Mesendoderm (in vitro differentiated cells): Measurements from ENCODE around the gene BDH2.
A peak's percentile ranks its signal among the peaks of the same experiment; 100 is the strongest.

Experiments
- DNase-seq: peaks from one replicate; pipeline ENCODE4 v3.0.0; 2013
- H2AK5ac ChIP-seq: 2 replicates; pipeline ENCODE4 v1.6.1; 2013; ENCODE audit warnings: low read length, inconsistent platforms
- H2BK120ac ChIP-seq: 2 replicates; pipeline ENCODE4 v1.6.1; 2013; ENCODE audit warnings: low read depth, mild to moderate bottlenecking, low read length, moderate library complexity, mixed read lengths
- H2BK15ac ChIP-seq: replicated peaks from 2 replicates; pipeline ENCODE4 v1.6.1; 2013; ENCODE audit warnings: low read depth, mild to moderate bottlenecking, moderate library complexity
- H2BK5ac ChIP-seq: 2 replicates; pipeline ENCODE4 v1.6.1; 2013; ENCODE audit warnings: low read length, inconsistent platforms
- H3K18ac ChIP-seq: 2 replicates; pipeline ENCODE4 v1.6.1; 2013; ENCODE audit warnings: mild to moderate bottlenecking, low read length, mixed read lengths
- H3K23ac ChIP-seq: one replicate; pipeline ENCODE4 v1.6.1; 2013; ENCODE audit warnings: low read length
- H3K27ac ChIP-seq: 2 replicates; pipeline ENCODE4 v1.5.1; 2013; ENCODE audit warnings: low read depth, mild to moderate bottlenecking, inconsistent platforms, low read length, moderate library complexity
- H3K27me3 ChIP-seq: 2 replicates; pipeline ENCODE4 v1.6.1; 2013; ENCODE audit warnings: low read length, control low read depth, mild to moderate bottlenecking, inconsistent platforms; ENCODE audit not compliant: insufficient read depth, poor library complexity
- H3K36me3 ChIP-seq: 2 replicates; pipeline ENCODE4 v1.6.1; 2013; ENCODE audit warnings: low read length, inconsistent platforms; ENCODE audit not compliant: control insufficient read depth, insufficient read depth
- H3K4ac ChIP-seq: one replicate; pipeline ENCODE4 v1.6.1; 2013; ENCODE audit warnings: low read depth, mild to moderate bottlenecking, low read length, moderate library complexity
- H3K4me1 ChIP-seq: 2 replicates; pipeline ENCODE4 v1.6.1; 2013; ENCODE audit warnings: low read depth, low read length, inconsistent platforms; ENCODE audit not compliant: control insufficient read depth
- H3K4me2 ChIP-seq: 2 replicates; pipeline ENCODE4 v1.6.1; 2013; ENCODE audit warnings: low read length
- H3K4me3 ChIP-seq: 2 replicates; pipeline ENCODE4 v1.5.1; 2013; ENCODE audit warnings: mild to moderate bottlenecking, low read length
- H3K56ac ChIP-seq: one replicate; pipeline ENCODE4 v1.6.1; 2013; ENCODE audit warnings: low read length
- H3K79me1 ChIP-seq: 2 replicates; pipeline ENCODE4 v1.6.1; 2013; ENCODE audit warnings: low read length, inconsistent platforms
- H3K79me2 ChIP-seq: 2 replicates; pipeline ENCODE4 v1.6.1; 2013; ENCODE audit warnings: mild to moderate bottlenecking, low read length; ENCODE audit not compliant: control insufficient read depth, insufficient read depth
- H3K9ac ChIP-seq: 2 replicates; pipeline ENCODE4 v1.6.1; 2013; ENCODE audit warnings: low read length, inconsistent platforms
- H4K5ac ChIP-seq: one replicate; pipeline ENCODE4 v1.6.1; 2013; ENCODE audit warnings: low read length
- H4K8ac ChIP-seq: one replicate; pipeline ENCODE4 v1.6.1; 2013; ENCODE audit warnings: low read depth, mild to moderate bottlenecking, control low read depth, low read length, moderate library complexity
- WGBS: extraction: QIAGEN DNeasy Blood & Tissue Kit; methylation state at CpG from one replicate; pipeline ENCODE4 v1.1.7; 2013; ENCODE audit warnings: low lambda C conversion rate, missing lambda C conversion rate; ENCODE audit not compliant: insufficient coverage; ENCODE audit errors: extremely low coverage; 5-methylcytosine and 5-hydroxymethylcytosine counted together

Gene BDH2

GRCh38 chr4:103092245-103092644 is 7.4 kb downstream of the BDH2 start:
- no peak for DNase-seq

GRCh38 chr4:103091601-103092223 is 7.9 kb downstream of the BDH2 start:
- H2BK120ac ChIP-seq: no peak overlapping the region
- H3K79me2 ChIP-seq: no peaks in the 10 kb centered on the region
- H3K4ac ChIP-seq: no peak overlapping the region
- H3K56ac ChIP-seq: no peak overlapping the region
- no peak overlapping the region for H2BK5ac ChIP-seq
- no peak overlapping the region for H3K27ac ChIP-seq
- no peak overlapping the region for H3K4me3 ChIP-seq
- H2AK5ac ChIP-seq: no peak overlapping the region
- H4K8ac ChIP-seq: no peak overlapping the region
- H3K79me1 ChIP-seq: no peaks in the 10 kb centered on the region
- no peaks in the 10 kb centered on the region for H3K4me1 ChIP-seq
- H3K4me2 ChIP-seq: no peak overlapping the region
- no peak overlapping the region for H3K18ac ChIP-seq
- WGBS: no CpG with 5 or more reads among the region's 3 CpGs
- peaks cover 2% of the 10 kb centered on the region for H3K36me3 ChIP-seq
- no peaks in the 10 kb centered on the region for H3K27me3 ChIP-seq
- H4K5ac ChIP-seq: no peak overlapping the region
- peak; percentile 80 for DNase-seq
- H3K9ac ChIP-seq: no peak overlapping the region
- no peak overlapping the region for H3K23ac ChIP-seq
- H2BK15ac ChIP-seq: no peak overlapping the region

More at GRCh38 chr4:103092245-103092644, 7.4 kb downstream of the BDH2 start:
- H4K8ac ChIP-seq: no peak overlapping the region
- H2AK5ac ChIP-seq: no peak overlapping the region
- H3K4ac ChIP-seq: no peak overlapping the region
- H4K5ac ChIP-seq: no peak overlapping the region
- peaks cover under 1% of the 10 kb centered on the region for H3K36me3 ChIP-seq
- H2BK120ac ChIP-seq: no peak overlapping the region
- no peak overlapping the region for H3K23ac ChIP-seq
- H2BK5ac ChIP-seq: no peak overlapping the region
- no peaks in the 10 kb centered on the region for H3K27me3 ChIP-seq
- no peaks in the 10 kb centered on the region for H3K79me1 ChIP-seq
- no peaks in the 10 kb centered on the region for H3K4me1 ChIP-seq
- no peaks in the 10 kb centered on the region for H3K79me2 ChIP-seq
- no peak overlapping the region for H3K9ac ChIP-seq
- H3K27ac ChIP-seq: no peak overlapping the region
- H3K4me2 ChIP-seq: no peak overlapping the region
- H2BK15ac ChIP-seq: no peak overlapping the region
- no peak overlapping the region for H3K18ac ChIP-seq
- no peak overlapping the region for H3K4me3 ChIP-seq
- no peak overlapping the region for H3K56ac ChIP-seq

- peaks cover 2% of the 10 kb centered on the region for H3K36me3 ChIP-seq
- no peaks in the 10 kb centered on the region for H3K27me3 ChIP-seq
- H2BK15ac ChIP-seq: no peak overlapping the region
- H3K4ac ChIP-seq: no peak overlapping the region
- no peak overlapping the region for H3K27ac ChIP-seq
- WGBS: no CpG with 5 or more reads among the region's 2 CpGs
- no peak overlapping the region for H4K8ac ChIP-seq
- no peak overlapping the region for H3K9ac ChIP-seq
- no peak for DNase-seq
- H3K18ac ChIP-seq: no peak overlapping the region
- H2BK5ac ChIP-seq: no peak overlapping the region
- no peak overlapping the region for H2AK5ac ChIP-seq
- H4K5ac ChIP-seq: no peak overlapping the region
- no peak overlapping the region for H3K56ac ChIP-seq
- no peaks in the 10 kb centered on the region for H3K79me2 ChIP-seq
- H3K4me3 ChIP-seq: no peak overlapping the region
- H3K23ac ChIP-seq: no peak overlapping the region
- no peaks in the 10 kb centered on the region for H3K4me1 ChIP-seq
- no peaks in the 10 kb centered on the region for H3K79me1 ChIP-seq
- no peak overlapping the region for H2BK120ac ChIP-seq
- H3K4me2 ChIP-seq: no peak overlapping the region
Measured at GRCh38 chr4:103089481-103089880, 10.2 kb downstream of the BDH2 start.

- H3K79me2 ChIP-seq: no peaks in the 10 kb centered on the region
- no peak overlapping the region for H3K9ac ChIP-seq
- no peak overlapping the region for H3K4me2 ChIP-seq
- H3K23ac ChIP-seq: no peak overlapping the region
- H3K27me3 ChIP-seq: no peaks in the 10 kb centered on the region
- no peak overlapping the region for H2AK5ac ChIP-seq
- no peak overlapping the region for H3K27ac ChIP-seq
- peaks cover 2% of the 10 kb centered on the region for H3K36me3 ChIP-seq
- no peak overlapping the region for H2BK120ac ChIP-seq
- no peak overlapping the region for H3K4ac ChIP-seq
- no CpG with 5 or more reads among the region's 1 CpG for WGBS
- no peak for DNase-seq
- no peak overlapping the region for H3K18ac ChIP-seq
- H3K4me3 ChIP-seq: no peak overlapping the region
- no peak overlapping the region for H4K8ac ChIP-seq
- H2BK15ac ChIP-seq: no peak overlapping the region
- H2BK5ac ChIP-seq: no peak overlapping the region
- H3K56ac ChIP-seq: no peak overlapping the region
- H4K5ac ChIP-seq: no peak overlapping the region
- H3K4me1 ChIP-seq: no peaks in the 10 kb centered on the region
- no peaks in the 10 kb centered on the region for H3K79me1 ChIP-seq
Measured at GRCh38 chr4:103086551-103086950, 13.1 kb downstream of the BDH2 start.

GRCh38 chr4:103085555-103086196 is 14.0 kb downstream of the BDH2 start:
- no peaks in the 10 kb centered on the region for H3K27me3 ChIP-seq
- H3K23ac ChIP-seq: no peak overlapping the region
- H4K8ac ChIP-seq: no peak overlapping the region
- DNase-seq: no peak
- H3K79me2 ChIP-seq: no peaks in the 10 kb centered on the region
- no peaks in the 10 kb centered on the region for H3K4me1 ChIP-seq
- H3K56ac ChIP-seq: no peak overlapping the region
- H2BK15ac ChIP-seq: no peak overlapping the region
- H2AK5ac ChIP-seq: no peak overlapping the region
- no CpG with 5 or more reads among the region's 2 CpGs for WGBS
- H3K18ac ChIP-seq: no peak overlapping the region
- H3K36me3 ChIP-seq: peaks cover 2% of the 10 kb centered on the region
- no peak overlapping the region for H3K27ac ChIP-seq
- no peak overlapping the region for H3K4ac ChIP-seq
- no peak overlapping the region for H4K5ac ChIP-seq
- H2BK5ac ChIP-seq: no peak overlapping the region
- no peaks in the 10 kb centered on the region for H3K79me1 ChIP-seq
- H3K4me3 ChIP-seq: no peak overlapping the region
- no peak overlapping the region for H3K4me2 ChIP-seq
- no peak overlapping the region for H3K9ac ChIP-seq
- H2BK120ac ChIP-seq: no peak overlapping the region

- H4K5ac ChIP-seq: no peak overlapping the region
- H3K4me3 ChIP-seq: no peak overlapping the region
- no peak overlapping the region for H3K23ac ChIP-seq
- H3K79me2 ChIP-seq: no peaks in the 10 kb centered on the region
- H3K27ac ChIP-seq: no peak overlapping the region
- H3K79me1 ChIP-seq: no peaks in the 10 kb centered on the region
- H3K36me3 ChIP-seq: no peaks in the 10 kb centered on the region
- H3K27me3 ChIP-seq: no peaks in the 10 kb centered on the region
- no peak overlapping the region for H2BK5ac ChIP-seq
- WGBS: no CpG with 5 or more reads among the region's 1 CpG
- no peak overlapping the region for H2BK15ac ChIP-seq
- no peak overlapping the region for H3K18ac ChIP-seq
- no peak overlapping the region for H3K56ac ChIP-seq
- H3K4ac ChIP-seq: no peak overlapping the region
- H4K8ac ChIP-seq: no peak overlapping the region
- H3K4me2 ChIP-seq: no peak overlapping the region
- no peak for DNase-seq
- no peaks in the 10 kb centered on the region for H3K4me1 ChIP-seq
- no peak overlapping the region for H3K9ac ChIP-seq
- no peak overlapping the region for H2AK5ac ChIP-seq
- H2BK120ac ChIP-seq: no peak overlapping the region
Measured at GRCh38 chr4:103079621-103080020, 20.0 kb downstream of the BDH2 start.
